Retinal pigment epithelial cell (primary cell): ENCODE measurements around the gene DOLPP1.

Experiments used
- DNase-seq: peaks from one replicate; pipeline ENCODE4 v3.0.0-alpha.2; 2010; ENCODE audit warnings: low read depth
- H3K4me3 ChIP-seq: 2 replicates; pipeline ENCODE4 v1.5.1; 2011; ENCODE audit warnings: mild to moderate bottlenecking, low read length, control low read depth, moderate library complexity
- TF ChIP-seq, protein P1 (sequence below): conservative IDR thresholded peaks from 2 replicates; pipeline ENCODE4 v1.5.1; 2011; ENCODE audit warnings: low read depth, low read length, control low read depth, inconsistent platforms

The DOLPP1 gene

DNA sequence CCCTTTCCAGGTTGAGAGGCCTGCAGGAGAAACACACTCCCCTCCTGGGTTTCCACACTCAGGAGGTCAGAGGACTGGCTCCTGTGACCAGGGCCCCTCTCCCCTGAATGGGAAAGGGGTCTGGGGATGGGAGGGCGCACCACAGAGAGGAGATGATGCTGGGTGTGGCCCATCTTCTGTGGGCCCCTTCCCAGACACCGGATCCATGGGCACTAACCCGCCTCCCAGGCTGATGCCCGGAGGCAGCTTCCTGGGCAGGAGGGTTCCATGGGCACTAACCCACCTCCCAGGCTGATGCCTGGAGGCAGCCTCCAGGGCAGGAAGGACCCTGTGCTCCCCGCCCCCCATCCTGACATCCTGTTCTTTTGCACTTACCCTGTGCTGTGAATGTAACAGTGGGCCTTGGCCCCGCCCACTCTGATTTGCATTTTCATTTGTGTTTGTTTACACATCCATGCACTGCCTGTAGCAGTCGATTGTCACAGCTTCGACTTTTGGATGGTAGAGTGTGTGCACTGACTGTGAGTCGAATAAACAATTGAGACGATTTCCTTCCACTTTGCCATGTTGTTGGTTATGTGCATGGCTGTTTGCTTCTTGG lies 9.3 kb upstream of the DOLPP1 start:
- no peak for DNase-seq
- no peak overlapping the region for H3K4me3 ChIP-seq
- TF ChIP-seq, protein P1, sequence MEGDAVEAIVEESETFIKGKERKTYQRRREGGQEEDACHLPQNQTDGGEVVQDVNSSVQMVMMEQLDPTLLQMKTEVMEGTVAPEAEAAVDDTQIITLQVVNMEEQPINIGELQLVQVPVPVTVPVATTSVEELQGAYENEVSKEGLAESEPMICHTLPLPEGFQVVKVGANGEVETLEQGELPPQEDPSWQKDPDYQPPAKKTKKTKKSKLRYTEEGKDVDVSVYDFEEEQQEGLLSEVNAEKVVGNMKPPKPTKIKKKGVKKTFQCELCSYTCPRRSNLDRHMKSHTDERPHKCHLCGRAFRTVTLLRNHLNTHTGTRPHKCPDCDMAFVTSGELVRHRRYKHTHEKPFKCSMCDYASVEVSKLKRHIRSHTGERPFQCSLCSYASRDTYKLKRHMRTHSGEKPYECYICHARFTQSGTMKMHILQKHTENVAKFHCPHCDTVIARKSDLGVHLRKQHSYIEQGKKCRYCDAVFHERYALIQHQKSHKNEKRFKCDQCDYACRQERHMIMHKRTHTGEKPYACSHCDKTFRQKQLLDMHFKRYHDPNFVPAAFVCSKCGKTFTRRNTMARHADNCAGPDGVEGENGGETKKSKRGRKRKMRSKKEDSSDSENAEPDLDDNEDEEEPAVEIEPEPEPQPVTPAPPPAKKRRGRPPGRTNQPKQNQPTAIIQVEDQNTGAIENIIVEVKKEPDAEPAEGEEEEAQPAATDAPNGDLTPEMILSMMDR, result no peak

DNA sequence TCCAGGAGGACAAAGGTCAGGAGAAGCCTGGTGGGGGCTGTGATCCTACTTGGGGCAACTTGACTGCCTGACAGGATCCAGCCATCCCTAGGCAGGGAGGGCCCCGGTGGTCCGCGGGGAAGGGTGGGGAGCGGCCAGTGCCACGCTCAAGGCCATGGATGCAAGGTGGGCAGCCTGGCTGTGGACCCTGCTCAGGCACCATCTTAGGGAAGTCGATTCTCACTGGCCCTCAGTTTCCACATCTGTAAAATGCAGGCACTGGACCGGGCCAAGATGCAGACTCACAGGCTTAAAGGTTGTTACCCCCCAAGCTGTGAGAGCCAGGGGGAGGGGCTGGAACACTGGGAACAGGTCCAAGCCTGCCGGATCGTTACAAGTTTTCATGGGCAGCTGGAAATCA lies 8.7 kb upstream of the DOLPP1 start:
- DNase-seq, result no peak
- H3K4me3 ChIP-seq, result no peak overlapping the region
- TF ChIP-seq, protein P1, result no peak

DNA sequence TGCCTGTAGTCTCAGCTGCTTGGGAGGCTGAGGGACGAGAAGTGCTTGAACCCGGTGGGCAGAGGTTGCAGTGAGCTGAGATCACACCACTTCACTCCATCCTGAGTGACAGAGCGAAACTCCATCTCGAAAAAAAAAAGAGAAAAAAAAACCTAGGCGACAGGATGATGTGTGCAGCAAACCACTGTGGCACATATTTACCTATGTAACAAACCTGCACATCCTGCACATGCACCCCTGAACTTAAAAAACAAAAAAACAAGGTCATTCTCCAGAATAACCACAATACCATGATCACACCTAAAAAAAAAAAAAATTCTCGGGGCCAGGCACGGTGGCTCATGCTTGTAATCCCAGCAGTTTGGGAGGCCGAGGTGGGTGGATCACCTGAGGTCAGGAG lies 7.5 kb upstream of the DOLPP1 start:
- no peak overlapping the region for H3K4me3 ChIP-seq
- TF ChIP-seq, protein P1, result no peak

DNA sequence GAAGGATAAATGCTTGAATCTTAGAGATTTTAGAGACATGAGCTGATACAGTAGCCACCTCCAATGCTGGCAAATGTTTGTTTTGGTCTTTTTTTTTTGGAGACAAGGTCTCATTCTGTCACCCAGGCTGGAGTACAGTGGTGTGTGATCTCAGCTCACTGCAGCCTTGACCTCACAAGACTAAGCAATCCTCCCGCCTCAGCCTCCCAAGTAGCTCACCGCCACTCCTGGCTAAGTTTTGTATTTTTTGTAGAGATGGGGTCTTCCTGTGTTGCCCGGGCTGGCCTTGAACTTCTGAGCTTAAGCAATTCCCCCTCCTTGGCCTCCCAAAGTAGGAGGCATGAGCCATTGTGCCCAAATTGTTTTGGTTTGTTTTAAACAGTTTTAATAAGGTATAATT lies 6.8 kb upstream of the DOLPP1 start:
- DNase-seq, result no peak
- TF ChIP-seq, protein P1, result no peak
- no peak overlapping the region for H3K4me3 ChIP-seq

More for the DNA sequence above, 7.5 kb upstream of the DOLPP1 start:
- DNase-seq, result no peak

DNA sequence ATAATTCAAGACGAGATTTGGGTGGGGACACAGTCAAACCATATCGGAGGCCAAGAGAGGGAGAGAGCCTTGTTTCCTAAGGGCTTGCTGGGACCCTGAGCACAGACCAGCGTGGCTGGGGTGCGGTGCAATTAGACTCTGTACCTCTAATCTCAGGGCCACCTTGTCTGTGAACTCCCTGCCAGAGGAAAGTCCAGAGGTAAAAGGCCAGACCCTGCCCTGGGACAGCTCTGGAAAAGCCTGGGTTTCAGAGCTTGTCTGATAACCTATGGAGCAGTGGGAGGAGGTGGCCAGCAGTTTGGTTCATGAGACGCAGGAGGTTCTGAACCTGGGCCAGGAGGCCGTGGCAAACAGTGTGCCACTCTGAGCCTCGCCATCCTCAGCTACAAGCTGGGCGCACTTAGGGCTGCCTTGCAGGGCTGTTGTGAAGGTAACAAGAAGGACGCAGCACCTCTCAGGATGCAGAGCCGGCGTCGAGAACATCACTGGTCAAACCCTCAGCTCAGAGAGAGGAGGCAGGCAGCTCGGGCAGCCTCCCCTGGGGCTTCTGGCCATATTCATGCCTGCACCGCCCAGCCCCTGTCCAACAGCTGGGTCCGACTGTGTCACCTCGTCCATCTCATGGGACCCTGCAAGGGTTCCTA lies 4.8 kb upstream of the DOLPP1 start:
- DNase-seq, result no peak
- H3K4me3 ChIP-seq, result no peak overlapping the region
- TF ChIP-seq, protein P1, result no peak

DNA sequence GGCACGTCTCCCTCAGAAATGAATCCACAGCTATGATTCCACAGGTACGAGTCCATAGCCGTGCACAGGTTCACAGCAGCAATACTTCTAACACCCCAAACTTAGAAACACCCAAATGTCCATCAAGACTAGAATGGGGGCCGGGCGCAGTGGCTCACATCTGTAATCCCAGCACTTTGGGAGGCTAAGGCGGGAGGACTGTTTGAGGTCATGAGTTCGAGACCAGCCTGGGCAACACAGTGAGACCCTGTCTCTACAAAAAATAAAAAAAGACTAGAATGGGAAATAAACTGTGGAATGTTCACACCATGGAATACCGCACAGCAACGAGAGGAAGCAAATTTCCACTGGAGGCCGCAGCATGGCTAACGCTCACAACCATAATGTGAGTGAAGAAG lies 4.3 kb upstream of the DOLPP1 start:
- DNase-seq, result no peak
- TF ChIP-seq, protein P1, result no peak
- no peak overlapping the region for H3K4me3 ChIP-seq

DNA sequence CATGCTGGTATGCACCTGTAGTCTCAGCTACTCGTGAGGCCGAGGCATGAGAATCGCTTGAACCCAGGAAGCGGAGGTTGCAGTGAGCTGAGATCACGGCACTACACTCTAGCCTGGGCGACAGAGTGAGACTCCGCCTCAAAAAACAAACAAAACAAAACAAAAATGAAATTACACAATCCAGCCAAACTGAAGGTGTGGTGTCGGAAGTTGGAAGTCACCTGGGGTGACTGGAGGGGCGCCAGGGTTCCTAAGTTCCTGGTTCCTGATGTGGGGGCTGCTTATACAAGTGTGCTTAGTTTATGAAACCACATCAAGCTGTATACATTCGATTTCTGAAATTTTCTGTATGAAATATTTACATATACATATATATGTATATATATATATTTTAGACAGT lies 3.7 kb upstream of the DOLPP1 start:
- DNase-seq, result no peak
- TF ChIP-seq, protein P1, result no peak
- no peak overlapping the region for H3K4me3 ChIP-seq
